Kidney capillary endothelial cell (primary cell): ENCODE measurements around the gene ZNF555.
"Not testable (repeated sequence)": the region's sequence is repeated elsewhere in the genome, so short reads cannot be mapped to it uniquely, and the experiment has no call there.

Source experiments
- DNase-seq: peaks from one replicate; pipeline ENCODE4 v3.0.0-alpha.2; 2018; ENCODE audit warnings: low spot score

Gene ZNF555

DNA sequence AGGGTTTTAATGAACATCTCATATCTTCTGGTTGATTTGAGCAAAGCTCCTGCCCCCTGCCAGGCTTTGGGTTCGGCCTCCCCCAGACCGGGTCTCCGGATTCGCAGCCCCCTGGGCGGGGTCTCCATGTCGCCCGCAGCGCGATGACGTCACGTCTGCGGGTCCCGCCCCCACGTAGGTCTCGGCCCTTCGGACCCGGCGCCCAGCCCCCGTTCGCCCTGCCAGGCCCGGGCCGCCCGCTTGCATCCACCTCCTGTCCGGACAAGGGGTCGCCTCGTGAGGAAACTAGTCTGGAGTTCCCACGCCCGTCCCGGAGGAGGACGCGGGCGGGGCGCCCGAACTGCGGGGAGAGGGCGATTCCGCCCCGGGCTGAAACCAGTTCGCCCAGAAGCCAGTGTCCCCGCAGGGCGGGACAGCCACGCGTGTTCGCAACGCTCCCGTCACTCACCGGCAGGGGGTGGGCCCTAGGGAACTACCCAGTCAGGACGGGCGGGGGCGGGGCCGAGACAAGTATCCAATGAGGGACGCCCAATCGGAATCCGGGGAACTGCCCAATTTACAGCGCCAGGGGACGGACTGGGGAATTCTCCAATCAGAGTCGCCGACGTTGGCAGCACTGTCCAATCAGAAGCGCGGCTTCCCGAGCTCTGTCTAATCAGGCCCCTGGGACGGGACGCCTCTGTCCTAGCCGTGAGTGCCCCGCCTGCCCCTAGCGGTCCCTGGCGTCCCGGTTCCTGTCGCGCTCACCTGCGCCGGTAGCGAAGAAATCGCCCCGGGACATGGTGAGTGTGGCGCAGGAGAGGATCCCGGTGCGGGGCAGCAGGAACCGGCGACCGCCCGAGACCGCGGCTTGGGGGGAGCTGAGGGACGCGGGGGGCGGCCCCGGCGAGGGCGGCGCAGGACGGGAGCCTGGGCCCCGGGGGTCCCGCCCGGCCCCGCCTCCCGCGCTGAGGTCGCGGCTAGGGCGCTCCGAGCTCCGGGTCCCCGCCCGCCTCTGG is at the start of gene ZNF555:
TSS of gene ZNF555 (plus strand) at position 682 of the 998 bp plus-strand sequence. CDS start at position 780, 98 bp downstream.
- peak; percentile 97 for DNase-seq

DNA sequence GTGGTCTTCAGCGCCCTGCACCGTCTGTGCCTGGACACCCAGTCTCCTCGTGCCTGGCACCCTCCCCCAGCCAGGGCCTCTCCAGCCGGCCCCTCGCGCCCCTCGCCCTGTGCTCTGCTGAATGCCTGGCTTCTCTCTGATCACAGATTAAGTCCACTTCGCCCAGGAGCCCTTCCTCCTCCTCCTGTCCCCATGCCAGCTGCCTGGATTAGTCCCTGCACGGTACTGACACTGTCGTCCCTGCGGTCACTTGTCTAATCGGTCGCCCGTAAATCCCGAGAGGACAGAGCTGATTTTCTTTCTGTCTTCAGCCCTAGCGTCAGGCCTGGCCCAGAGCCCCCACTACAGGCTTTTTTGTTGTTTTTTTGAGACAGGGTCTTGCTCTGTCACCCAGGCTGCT is 49.4 kb upstream of the ZNF555 start:
- no peak for DNase-seq

DNA sequence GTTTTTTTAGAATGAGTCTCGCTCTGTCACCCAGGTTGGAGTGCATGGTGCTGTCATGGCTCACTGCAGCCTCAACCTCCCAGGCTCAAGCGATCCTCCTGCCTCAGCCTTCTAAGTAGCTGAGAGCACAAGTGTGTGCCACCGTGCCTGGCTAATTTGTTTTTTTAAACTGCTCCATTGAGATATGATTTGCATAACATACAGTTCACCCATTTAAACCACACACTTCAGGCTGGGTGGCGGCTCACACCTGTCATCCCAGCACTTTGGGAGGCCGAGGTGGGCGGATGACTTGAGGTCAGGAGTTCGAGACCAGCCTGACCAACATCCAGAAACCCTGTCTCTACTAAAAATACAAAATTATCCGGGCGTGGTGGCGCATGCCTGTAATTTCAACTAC is 48.6 kb upstream of the ZNF555 start:
- not testable (repeated sequence) for DNase-seq

DNA sequence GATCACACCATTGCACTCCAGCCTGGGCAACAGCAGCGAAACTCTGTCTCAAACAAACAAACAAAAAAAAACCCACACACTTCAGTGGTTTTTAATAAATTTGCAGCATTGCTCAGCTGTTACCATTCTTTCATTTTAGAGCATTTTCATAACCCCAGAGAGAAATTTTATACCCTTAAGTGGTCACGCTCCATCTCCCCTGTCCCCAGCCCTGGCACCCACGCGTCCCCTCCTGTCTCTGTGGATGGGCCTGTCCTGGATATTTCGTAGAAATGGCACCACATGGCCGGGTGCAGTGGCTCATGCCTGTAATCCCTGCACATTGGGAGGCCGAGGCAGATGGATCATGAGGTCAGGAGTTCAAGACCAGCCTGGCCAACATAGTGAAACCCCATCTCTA is 48.1 kb upstream of the ZNF555 start:
- no peak for DNase-seq

DNA sequence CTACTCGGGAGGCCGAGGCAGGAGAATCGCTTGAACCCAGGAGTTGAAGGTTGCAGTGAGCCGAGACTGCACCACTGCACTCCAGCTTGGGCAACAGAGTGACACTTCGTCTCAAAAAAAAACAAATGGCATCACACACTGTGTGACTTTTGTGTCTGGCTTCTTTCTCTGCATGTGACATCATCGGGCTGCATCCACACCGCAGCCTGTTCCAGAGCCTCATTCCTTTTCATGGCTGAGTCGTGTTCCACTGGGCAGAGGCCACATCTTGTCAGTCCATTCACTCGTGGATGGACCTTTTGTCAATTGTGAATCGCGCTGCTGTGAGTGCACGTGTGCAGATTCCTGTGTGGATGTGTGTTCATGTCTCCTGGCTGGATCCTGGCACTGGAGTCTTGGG is 47.7 kb upstream of the ZNF555 start:
- no peak for DNase-seq

DNA sequence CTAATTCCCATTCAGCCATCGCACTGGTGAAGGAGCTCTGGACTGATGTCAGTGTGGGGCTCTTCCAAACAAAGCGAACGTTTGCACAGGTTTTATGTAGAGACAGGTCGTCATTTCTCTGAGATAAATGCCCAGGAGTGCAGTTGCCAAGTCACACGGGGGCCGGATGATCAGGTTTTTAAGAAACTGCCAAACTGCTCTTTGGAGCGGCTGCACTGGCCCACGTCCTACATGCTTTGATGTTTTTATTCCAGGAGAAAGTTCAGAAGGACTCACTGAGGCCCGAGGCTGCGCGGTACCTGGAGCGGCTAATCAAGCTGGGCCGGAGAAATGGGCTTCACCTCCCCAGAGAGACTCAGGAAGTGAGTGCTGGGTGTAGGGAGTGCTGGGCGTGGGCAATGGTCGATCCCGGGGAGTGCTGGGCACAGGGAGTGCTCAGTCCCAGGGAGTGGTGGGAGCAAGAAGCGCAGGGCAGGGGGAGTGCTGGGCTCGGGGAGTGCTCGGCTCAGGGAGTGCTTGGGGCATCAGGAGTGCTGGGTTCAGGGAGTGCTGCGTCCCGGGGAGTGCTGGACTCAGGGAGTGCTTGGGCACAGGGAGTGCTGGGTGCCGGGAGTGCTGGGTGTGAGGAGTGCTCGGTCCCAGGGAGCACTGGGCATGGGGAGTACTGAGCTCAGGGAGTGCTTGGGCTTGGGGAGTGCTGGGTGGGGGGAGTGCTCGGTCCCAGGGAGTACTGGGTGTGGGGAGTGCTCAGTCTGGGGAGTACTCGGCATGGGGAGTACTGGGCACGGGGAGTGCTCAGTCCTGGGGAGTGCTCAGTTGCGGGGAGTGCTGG is 45.2 kb upstream of the ZNF555 start:
- no peak for DNase-seq

DNA sequence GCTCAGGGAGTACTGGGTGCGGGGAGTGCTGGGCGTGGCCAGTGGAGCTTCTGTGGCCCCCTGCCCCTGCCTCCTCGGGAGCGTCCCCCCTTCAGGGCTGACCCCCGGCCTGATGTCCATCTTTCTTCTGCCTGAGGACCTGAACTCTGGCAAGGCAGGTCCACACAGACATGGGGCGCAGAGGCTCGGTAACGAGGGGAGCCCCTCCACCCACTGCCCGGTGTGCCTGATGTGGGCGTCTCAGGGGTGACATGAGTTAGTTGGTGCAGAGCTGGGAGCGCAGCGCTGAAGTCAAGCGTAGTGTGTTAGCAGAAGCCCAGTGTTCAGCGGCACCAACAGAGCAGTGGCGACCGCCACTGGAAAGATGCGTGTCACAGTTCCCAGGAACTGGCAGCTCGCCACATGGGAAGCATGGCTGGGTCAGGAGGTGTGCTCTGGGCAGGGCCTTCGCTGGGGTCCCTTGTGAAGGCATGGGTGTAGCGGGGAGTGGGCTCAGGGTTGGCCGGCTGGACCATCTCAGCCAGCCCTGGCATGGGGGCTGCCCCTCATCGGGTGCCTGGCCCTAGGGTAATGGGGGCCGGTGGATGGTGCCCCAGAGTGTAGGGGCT is 44.5 kb upstream of the ZNF555 start:
- DNase-seq, result no peak

DNA sequence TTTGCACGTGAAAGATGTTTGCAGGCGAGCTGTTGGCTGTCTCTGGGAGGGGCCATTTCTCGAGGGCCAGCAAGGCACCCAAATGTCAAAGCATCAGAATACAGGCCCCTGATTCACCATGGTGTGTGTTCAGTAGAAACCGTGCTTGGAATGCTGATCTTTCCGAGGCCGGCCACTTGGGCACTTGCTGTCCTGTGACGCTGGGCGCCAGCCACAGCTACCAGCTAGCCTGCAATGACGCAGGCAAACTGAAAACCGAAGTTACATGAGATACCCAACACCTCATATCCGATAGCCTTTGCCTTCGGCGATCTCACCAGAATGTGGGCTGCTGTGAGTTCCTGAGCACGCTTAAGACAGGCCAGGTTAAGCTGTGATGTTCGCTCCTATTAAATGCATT is 44.0 kb upstream of the ZNF555 start:
- DNase-seq, result no peak

DNA sequence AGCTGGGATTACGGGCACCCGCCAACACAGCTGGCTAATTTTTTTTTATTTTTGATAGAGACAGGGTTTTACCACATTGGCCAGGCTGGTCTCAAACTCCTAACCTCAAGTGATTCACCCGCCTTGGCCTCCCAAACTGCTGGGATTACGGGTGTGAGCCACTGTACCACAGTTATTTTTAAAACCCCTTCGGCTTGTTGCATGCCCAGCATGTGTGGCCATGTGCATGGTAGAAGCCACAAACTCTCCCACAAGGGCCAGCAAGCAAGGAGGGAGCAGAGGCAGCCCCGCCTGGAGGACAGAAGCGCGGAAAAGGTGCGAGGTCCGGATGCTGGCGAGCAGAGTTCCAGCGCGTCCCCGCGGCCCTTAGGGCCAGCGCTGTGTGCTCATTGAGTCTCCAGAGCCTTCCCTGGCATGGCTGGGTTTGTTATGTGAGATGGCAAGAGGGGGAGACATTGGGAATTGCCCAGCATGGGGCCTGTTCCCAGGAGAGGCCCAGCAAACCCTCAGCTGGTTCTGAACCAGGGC is 43.1 kb upstream of the ZNF555 start:
- no peak for DNase-seq

DNA sequence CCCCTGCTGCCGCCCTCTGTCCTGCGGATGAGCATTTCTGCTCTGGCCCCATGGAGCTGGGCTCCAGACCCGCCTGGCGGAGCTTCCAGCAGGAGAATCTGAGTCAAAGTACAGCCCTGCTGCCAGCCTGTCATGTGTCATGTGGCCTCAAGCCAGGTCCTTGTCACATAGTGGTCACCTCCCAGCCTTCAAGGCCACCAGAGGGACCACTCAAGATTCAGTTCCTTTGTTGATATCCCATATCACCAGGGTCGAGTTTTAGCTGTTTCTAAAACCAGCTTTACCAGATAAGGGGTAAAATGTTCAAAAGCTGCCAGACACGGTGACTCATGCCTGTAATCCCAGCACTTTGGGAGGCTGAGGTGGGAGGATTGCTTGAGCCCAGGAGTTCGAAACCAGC is 42.5 kb upstream of the ZNF555 start:
- no peak for DNase-seq

DNA sequence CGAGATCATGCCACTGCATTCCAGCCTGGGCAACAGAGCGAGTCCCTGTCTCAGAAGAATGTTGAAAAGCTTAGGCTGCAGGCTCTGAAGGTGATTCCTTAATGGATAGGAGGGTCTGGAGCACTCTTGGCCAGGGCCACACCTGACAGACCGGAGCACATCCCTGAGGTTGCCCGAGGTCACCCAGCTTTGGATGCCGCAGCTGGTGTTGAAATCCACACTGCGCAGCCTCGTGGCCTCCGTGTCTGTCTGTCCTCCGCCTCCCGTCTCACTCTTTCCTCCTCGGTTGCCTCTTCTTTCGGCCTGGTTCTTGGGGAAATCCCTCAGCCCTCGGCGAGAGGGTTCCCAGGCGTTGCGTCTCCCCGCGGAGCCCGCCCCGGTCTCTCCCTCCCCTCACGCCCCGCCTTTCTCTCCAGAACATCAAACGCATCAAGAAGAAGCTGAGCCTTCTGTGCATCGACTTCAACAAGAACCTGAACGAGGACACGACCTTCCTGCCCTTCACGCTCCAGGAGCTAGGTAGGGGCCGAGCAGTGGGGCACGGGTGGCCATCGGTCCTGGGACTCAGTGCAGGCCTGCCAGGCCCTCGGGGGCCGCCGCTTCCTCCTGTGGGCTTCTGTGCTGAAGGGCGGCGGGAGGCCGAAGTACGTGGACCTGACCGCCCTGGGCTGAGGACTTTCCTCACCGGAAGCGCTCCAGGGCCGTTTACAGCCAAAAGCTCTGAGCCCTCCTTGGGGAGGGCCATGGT is 41.8 kb upstream of the ZNF555 start:
- DNase-seq, result no peak

DNA sequence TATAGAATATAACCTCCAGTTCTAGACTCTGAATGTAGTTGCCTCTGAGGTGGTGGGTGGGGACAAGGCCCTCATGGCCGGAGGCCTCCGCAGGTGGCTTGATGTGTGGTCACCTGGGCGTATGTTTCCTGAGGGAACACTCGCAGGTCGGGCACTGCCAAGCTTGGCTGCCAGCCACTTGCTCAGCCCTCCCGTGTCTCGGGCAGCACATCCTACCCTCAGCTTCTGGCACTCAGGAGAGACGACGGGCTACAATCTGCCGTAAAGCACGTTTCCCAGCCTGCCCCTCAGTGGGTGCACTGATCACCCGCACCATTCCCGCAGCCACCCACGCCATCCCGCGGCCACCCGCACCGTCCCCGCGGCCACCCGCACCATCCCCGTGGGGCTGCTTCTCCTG is 40.8 kb upstream of the ZNF555 start:
- no peak for DNase-seq

DNA sequence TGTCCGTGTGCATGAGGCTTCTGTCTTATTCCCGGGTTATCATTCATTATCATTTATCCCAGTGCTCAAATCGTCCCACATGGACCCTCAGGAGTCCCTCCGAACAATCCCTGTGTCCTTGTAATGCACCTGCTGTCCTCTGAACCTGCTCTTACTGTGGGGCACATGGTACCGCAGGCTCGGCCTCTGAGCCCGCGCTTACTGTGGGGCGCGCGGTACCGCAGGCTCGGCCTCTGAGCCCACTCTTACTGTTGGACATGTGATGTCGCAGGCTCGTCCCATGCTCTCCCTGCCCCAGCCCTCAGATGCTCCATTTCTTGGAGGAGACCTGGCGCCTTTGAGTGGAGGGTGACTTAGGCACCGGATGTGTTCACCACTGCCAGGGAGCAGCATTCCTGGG is 38.4 kb upstream of the ZNF555 start:
- DNase-seq, result no peak

DNA sequence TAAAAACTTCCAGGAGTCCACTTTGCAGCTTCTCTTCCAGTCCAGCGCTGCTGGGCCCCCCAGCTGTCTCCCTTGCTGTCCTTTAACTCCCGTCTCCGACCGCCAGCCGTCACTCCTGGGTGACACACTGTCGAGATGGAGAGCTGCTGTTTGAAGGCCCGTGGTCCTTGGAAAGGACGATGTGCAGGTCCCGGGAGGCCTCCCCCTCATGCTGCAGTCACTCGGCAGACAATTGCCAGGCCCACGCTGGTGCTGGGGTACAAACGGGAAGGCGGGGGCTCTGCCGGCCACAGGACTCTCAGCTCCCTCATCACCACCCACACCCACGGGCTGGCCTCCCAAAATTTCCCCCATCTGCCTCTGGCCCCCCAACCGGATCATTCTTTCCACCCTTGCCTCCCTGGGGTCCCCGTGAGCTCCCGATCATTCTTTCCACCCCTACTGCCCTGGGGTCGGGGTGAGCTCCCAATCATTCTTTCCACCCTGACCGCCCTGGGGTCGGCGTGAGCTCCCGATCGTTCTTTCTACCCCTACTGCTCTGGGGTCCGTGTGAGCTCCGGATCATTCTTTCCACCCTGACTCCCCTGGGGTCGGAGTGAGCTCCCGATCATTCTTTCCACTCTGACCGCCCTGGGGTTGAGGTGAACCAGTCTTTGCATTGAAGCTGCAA is 37.7 kb upstream of the ZNF555 start:
- no peak for DNase-seq

DNA sequence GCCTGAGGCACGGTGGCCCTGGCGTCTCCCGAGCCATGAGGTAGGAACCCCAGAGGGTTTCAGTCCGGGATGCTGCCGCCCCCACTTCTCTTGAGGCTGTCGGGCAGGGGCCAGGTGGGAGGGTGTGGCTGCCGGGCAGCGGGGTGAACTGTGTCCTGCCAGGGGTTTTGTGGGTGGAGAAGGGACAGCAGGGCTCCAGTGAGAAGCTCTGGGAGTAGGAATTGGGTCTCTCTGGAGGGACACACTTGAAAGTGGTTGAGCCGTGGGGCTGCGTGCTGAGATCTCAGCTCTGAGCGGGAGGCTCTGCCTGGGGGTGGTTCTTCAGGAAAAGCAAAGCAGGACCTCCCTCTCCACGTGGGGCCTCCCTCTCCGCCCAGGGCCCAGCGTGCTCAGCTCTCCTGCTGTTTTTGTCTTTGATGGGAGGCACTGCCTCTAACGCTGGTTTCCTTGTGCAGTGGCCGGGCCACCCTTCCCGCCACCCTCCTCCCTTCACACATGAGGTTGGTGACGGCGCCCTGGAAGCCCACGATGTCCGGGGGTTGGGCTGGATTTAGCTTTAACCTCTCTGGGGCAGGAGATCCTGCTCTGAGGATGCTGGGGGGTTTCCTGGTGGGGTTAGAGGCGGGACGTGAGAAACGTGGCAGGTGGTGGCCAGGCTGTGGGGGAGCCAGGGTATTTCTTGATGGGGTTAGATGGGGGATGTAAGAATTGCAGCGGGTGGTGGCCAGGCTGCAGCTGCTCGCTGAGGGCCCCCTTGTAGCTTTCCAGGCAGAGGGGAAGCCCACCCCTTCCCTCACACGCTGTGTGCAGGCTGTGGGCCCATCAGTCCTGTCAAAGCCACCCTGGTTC is 36.9 kb upstream of the ZNF555 start:
- no peak for DNase-seq

DNA sequence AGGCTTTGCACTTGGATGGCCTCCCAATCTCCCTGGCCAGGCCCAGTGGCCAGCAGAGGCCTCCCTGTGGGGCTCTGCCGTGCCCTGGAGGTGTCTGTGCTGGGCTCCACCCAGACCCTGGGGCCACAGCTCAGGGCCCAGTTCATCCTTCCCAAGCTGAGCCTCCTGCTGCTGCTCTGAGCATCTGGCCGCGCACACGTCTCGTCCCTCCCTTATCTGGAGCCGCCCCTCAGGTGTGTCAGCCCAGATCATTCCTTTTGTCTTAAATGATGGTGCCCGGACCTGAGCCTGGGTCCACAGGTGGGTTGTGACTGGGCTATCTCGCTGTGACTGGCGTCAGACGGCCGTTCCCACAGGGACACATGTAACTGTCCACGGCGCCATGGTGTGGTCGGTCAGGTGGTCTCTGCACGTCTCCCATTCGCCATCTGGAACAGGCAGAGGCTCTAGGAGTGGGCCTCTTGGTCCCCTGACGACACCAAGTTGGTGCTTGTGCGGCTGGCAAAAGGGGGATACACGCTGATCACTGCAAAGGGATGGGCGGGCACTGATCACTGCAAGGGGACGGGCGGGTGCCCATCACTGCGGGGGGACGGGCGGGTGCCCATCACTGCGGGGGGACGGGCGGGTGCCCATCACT is 35.9 kb upstream of the ZNF555 start:
- no peak for DNase-seq

DNA sequence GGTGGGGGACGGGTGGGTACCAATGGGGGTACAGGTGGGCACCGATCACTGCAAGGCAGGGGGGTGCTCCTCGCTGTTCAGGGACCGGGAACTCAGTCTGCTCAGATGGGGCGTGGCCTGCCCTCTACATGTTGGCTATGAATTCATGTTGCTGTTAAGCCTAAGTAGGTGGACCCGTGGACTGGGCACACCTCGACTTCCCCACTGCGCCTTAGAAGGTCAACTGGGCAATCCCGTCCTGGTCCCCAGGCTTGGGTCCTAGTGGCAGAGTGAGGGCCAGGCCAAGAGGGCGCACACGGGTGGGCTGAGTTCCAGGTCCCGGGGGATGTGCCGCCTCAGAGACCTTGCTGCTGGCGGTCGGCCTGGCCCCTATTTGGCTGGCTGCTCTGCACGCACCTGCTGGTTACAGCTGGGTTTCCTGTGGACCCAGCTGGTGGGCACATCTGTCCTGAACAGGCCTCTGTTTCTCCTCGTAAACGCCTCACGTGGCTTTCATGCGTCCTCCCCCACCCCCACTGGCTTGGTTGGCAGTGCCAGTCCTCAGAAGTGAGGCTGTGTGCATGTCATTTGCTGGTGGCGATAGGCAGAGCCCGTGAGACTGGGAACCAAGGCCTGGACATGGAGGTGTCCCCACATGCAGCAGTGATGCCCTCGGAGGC is 35.2 kb upstream of the ZNF555 start:
- DNase-seq, result no peak

DNA sequence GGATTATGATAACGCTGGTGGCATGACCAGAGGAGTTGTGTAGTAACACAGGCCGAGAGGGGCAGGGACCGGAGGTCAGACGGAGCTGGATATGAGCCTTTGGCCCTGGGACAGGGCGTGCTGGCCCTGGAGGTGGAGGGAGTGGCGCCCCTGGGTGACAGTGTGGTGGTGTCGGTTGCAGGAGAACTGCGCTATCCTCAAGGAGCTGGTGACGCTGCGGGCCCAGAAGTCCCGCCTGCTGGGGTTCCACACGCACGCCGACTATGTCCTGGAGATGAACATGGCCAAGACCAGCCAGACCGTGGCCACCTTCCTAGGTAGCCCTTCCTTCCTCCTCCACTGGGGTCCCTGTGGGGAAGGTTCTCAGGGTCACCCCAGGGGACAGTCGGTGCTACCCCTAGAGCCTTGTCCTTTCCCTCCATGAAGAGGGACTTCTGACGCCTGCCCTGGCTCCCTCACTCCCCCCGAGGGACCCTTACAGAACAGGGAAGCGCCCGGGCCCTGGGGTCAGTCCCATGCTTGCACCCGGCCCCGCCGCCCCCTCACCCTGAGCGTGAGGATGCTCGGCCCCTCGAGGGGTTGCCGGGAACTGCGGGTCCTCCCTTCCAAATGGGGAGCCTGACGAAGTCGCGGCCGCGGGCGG is 34.4 kb upstream of the ZNF555 start:
- DNase-seq, result no peak
